NT2/D1 (cell line): ENCODE measurements around the gene RAB8B.

Source experiments
- SUZ12 ChIP-seq: IDR thresholded peaks from 2 replicates; pipeline ENCODE4 v1.6.1; 2011; ENCODE audit not compliant: insufficient read length, insufficient read depth; ENCODE audit errors: extremely low read depth
- YY1 ChIP-seq: IDR thresholded peaks from 2 replicates; pipeline ENCODE4 v1.6.1; 2011; ENCODE audit not compliant: insufficient read length, insufficient read depth
- ZNF274 ChIP-seq: IDR thresholded peaks from 2 replicates; pipeline ENCODE4 v1.6.1; 2011; ENCODE audit warnings: mild to moderate bottlenecking, low read depth, low read length

- TF ChIP-seq SUZ12 (no peak), ZNF274 (no peak), YY1 (no peak)
Measured at GRCh38 chr15:63194880-63195568, 5.6 kb downstream of the RAB8B start.
